ENCODE results near the gene MAGED2. TPM values are rescaled to one million over a fixed set of nuclear protein-coding genes. Genes with fewer than 3 reads are reported as not detected.

MAGED2 gene
- total and polyA plus RNA-seq, 12 donors = 55.1 to 130 (median 96.0) TPM

DNA sequence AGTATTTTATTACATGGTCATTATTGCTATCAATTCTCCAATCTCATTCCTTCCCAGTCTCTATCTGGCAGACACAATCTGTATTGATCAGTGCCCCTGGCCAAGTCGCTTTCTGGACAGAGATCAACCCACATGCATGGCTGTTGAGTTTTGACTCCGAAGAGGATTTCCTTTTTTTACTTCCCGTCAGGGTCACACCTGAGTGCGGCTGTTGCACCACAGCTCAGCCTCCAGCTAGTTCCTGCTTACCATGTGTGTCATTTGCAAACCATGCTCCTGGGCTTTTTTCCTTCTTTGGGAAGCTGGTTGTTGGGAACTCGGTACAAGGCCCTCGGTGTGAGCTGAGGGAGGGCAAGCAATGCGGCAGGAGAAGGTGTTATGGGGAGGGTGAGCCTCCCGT, 11.7 kb downstream of the MAGED2 start:
- Histone ChIP-seq H3K4me3 (no peak overlapping the region), H3K4me1 (no peaks in the 10 kb centered on the region), H3K36me3 (peaks cover 0 to 23% (median 12%) of the 10 kb centered on the region in 9 donors), H3K27me3 (no peaks in the 10 kb centered on the region), H3K9me3 (no peaks in the 10 kb centered on the region), H3K27ac (no peak overlapping the region)
- WGBS, 2 donors = 61 to 67% methylated on average over 8 of the region's 8 CpGs
- DNase-seq (no peak), ATAC-seq (no peak)
- TF ChIP-seq, protein P1, sequence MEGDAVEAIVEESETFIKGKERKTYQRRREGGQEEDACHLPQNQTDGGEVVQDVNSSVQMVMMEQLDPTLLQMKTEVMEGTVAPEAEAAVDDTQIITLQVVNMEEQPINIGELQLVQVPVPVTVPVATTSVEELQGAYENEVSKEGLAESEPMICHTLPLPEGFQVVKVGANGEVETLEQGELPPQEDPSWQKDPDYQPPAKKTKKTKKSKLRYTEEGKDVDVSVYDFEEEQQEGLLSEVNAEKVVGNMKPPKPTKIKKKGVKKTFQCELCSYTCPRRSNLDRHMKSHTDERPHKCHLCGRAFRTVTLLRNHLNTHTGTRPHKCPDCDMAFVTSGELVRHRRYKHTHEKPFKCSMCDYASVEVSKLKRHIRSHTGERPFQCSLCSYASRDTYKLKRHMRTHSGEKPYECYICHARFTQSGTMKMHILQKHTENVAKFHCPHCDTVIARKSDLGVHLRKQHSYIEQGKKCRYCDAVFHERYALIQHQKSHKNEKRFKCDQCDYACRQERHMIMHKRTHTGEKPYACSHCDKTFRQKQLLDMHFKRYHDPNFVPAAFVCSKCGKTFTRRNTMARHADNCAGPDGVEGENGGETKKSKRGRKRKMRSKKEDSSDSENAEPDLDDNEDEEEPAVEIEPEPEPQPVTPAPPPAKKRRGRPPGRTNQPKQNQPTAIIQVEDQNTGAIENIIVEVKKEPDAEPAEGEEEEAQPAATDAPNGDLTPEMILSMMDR (IDR thresholded peaks at IDR 0.05) = no peak
- intact Hi-C loops (cut with DNase I) = loop anchor here in 1 of 10 donors (10.0 kb wide), 1 partner anchor 186 kb away; the partner anchor contains the start of gene APEX2

DNA sequence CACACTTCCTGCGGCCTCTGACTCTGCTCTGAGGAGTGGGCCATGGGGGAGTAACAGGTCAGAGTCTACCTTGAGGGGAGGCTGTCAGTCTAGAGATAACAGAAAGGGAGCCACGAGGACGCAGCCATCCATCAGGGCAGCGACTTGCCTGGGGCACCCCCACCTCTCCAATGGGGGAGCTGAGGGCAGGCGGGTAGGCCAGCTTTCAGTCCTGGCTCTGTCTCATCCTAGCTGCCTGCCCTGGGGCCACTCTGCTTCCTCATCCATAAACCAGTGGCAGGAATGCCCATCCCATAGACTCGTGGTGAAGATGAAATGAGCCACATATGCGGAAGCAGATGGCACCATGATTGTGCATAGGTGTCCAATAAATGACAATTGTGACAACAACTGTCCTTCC, 13.2 kb downstream of the MAGED2 start:
- intact Hi-C loops (cut with DNase I) = no loop called here
- 86% methylated on average over 6 of the region's 7 CpGs for WGBS, 2 donors
- no peaks in the 10 kb centered on the region for H3K4me1 ChIP-seq
- DNase-seq (no peak), ATAC-seq (no peak)
- H3K4me3 ChIP-seq = no peak overlapping the region
- H3K36me3 ChIP-seq = peaks cover 0 to 8% (median 0%) of the 10 kb centered on the region in 9 donors
- H3K27ac ChIP-seq = no peak overlapping the region
- no peaks in the 10 kb centered on the region for H3K9me3 ChIP-seq
- TF ChIP-seq, protein P1 (IDR thresholded peaks at IDR 0.05) = no peak
- no peaks in the 10 kb centered on the region for H3K27me3 ChIP-seq

DNA sequence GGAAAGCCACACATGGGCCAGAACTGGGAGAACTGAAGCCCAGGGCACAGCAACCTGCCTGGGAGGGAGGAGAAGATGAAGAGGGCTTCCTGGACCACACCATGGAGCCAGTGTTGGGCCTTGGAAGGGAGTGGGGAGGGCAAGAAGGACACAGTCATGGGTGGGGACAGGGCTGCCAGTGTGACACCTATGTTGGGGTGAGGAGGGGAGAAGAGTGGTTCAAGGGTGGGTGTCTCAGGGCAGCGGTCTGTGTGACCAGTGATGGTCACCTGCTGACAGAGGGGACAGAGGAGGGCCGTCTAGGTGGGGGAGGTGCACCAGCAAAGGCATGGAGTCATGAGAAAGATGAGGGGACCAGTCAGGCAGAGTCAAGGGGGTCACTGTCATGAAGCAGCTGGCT, 13.8 kb downstream of the MAGED2 start:
- Histone ChIP-seq H3K27ac (no peak overlapping the region), H3K36me3 (peaks cover 0 to 2% (median 0%) of the 10 kb centered on the region in 9 donors), H3K9me3 (no peaks in the 10 kb centered on the region), H3K4me1 (no peaks in the 10 kb centered on the region), H3K4me3 (no peak overlapping the region), H3K27me3 (no peaks in the 10 kb centered on the region)
- TF ChIP-seq, protein P1 (IDR thresholded peaks at IDR 0.05) = no peak
- ATAC-seq (no peak), DNase-seq (no peak)
- WGBS, 2 donors = 93 to 100% methylated on average over 2 of the region's 2 CpGs
- intact Hi-C loops (cut with DNase I) = no loop called here

DNA sequence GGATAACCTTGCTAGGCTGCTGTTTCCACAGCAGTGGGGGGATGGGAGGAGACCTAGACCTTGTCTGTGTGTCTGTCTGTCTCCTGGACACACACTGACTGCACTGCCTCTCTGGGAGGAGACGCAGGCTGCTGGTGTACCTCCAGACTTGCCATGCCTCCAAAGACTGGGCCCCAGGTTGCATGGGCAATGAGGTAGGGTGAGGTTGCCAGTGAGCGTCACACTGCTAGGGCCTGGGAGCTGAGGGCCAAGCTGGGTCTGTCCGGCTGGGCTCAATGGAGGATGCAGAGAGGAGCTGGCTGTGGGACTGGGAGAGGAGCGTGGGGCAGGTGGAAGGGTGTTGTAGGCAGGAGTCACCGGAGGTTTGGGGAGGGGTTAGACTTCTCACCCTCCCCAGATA, 16.6 kb downstream of the MAGED2 start:
- H3K36me3 ChIP-seq = no peaks in the 10 kb centered on the region
- DNase-seq = no peak
- no peak for ATAC-seq
- H3K9me3 ChIP-seq = no peaks in the 10 kb centered on the region
- no peak overlapping the region for H3K4me3 ChIP-seq
- no peaks in the 10 kb centered on the region for H3K27me3 ChIP-seq
- 69 to 93% methylated on average over 4 to 5 of the region's 5 CpGs for WGBS, 2 donors
- no peaks in the 10 kb centered on the region for H3K4me1 ChIP-seq
- TF ChIP-seq, protein P1 (IDR thresholded peaks at IDR 0.05) = no peak
- intact Hi-C loops (cut with DNase I) = no loop called here
- no peak overlapping the region for H3K27ac ChIP-seq

Data from heart right ventricle (tissue), 16 donors.